Lung (tissue), 16 donors: Measurements from ENCODE around the gene APLN. TPM values are rescaled to one million over a fixed set of nuclear protein-coding genes. Genes with fewer than 3 reads are reported as not detected.

Experiments used
- ATAC-seq: fragments of 200-7000 bp; cut with Tn5 transposase; one replicate; pipeline ENCODE4 v1.9.1; 2020; ENCODE audit warnings: moderate number of reproducible peaks; ENCODE audit not compliant: insufficient read depth, low FRiP score
- DNase-seq, 3 donors: peaks; one replicate each; pipeline ENCODE4 v3.0.0-alpha.2; 2013 to 2017
- H3K27ac ChIP-seq, 2 donors: one replicate each; pipeline ENCODE4 v1.5.1; 2013; ENCODE audit warnings: mild to moderate bottlenecking in 2 of 2, moderate library complexity in 2 of 2, control low read depth in 1 of 2, inconsistent platforms in 1 of 2, low read depth in 1 of 2, low read length in 1 of 2
- H3K27me3 ChIP-seq, 3 donors: one replicate each; pipeline ENCODE4 v1.5.1; 2013; ENCODE audit warnings: low read length in 2 of 3; ENCODE audit not compliant: control insufficient read depth in 3 of 3, insufficient read depth in 3 of 3
- H3K36me3 ChIP-seq, 4 donors: one replicate each; pipeline ENCODE4 v1.5.1; 2013; ENCODE audit warnings: low read length in 4 of 4, mild to moderate bottlenecking in 1 of 4, moderate library complexity in 1 of 4; ENCODE audit not compliant: control insufficient read depth in 4 of 4, insufficient read depth in 4 of 4
- H3K4me1 ChIP-seq, 5 donors: one replicate each; pipeline ENCODE4 v1.5.1; 2013; ENCODE audit warnings: low read length in 5 of 5, mild to moderate bottlenecking in 2 of 5, moderate library complexity in 1 of 5; ENCODE audit not compliant: control insufficient read depth in 5 of 5, insufficient read depth in 5 of 5
- H3K4me3 ChIP-seq: one replicate; pipeline ENCODE4 v1.5.1; 2013; ENCODE audit warnings: mild to moderate bottlenecking, control low read depth, moderate library complexity
- H3K9ac ChIP-seq, 2 donors: one replicate each; pipeline ENCODE4 v1.5.1; 2013; ENCODE audit warnings: low read length in 2 of 2, control low read depth in 1 of 2; ENCODE audit not compliant: insufficient read depth in 1 of 2
- H3K9me3 ChIP-seq, 4 donors: one replicate each; pipeline ENCODE4 v1.5.1; 2013; ENCODE audit warnings: low read length in 3 of 4, mild to moderate bottlenecking in 1 of 4, moderate library complexity in 1 of 4; ENCODE audit not compliant: control insufficient read depth in 4 of 4, insufficient read depth in 3 of 4
- WGBS, 2 donors: extraction: QIAGEN DNeasy Blood & Tissue Kit; methylation state at CpG; one replicate each; pipeline ENCODE4 v1.1.7; 2013; 5-methylcytosine and 5-hydroxymethylcytosine counted together
- long read RNA-seq, 5 donors: transcript quantifications; one replicate each; lab custom pipeline, GENCODE V29; 2026
- polyA plus RNA-seq, 2 donors: library from polyadenylated mRNA; stranded (reverse); fragments of 200-250 nt; gene quantifications; one replicate each; pipeline ENCODE4 v1.2.1, GENCODE V29; 2013
- total RNA-seq, 2 donors: library from RNA; depleted of rRNA in 1 of 2; stranded (reverse); fragments of >200 nt in 1 of 2; gene quantifications; one replicate each; pipeline ENCODE4 v1.2.1, GENCODE V29; 2014 to 2021
- TF ChIP-seq, protein P1 (sequence below): IDR thresholded peaks from 2 replicates; pipeline ENCODE4 v1.5.1; 2012; ENCODE audit warnings: mild to moderate bottlenecking; ENCODE audit errors: control extremely low read depth, extremely low read depth
- donor health status: control.
- donor health status: control.
- donor health status: Bipolar disorder and iron deficiency.
- donor health status: healthy.
- donor health status: DM: yes; HTN: yes; CAD: no.

The APLN gene, protein sequence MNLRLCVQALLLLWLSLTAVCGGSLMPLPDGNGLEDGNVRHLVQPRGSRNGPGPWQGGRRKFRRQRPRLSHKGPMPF
- total RNA-seq (1 to 10 TPM; 1.8 to 3.9 TPM), polyA plus RNA-seq (10 to 100 TPM in 1 of 2 donors, 1 to 10 TPM in 1; 7.5 to 10.4 TPM)
- long read RNA-seq, donor 1, transcript APLN-201 (3 exons, 3,205 nt): major isoform, 5 of 5 reads
- long read RNA-seq, donor 1, partial matches to known transcripts: 0 of 5 reads
- long read RNA-seq, donor 1, other reads (novel, unspliced or antisense): 0 of 5 reads
- long read RNA-seq, donor 2, partial matches to known transcripts: 0 of 1 reads
- long read RNA-seq, donor 2, other reads (novel, unspliced or antisense): 0 of 1 reads
- long read RNA-seq, donor 3, partial matches to known transcripts: 0 of 1 reads
- long read RNA-seq, donor 3, other reads (novel, unspliced or antisense): 0 of 1 reads
- long read RNA-seq, donor 4, partial matches to known transcripts: 0 of 3 reads
- long read RNA-seq, donor 4, other reads (novel, unspliced or antisense): 0 of 3 reads
- long read RNA-seq, donor 5, partial matches to known transcripts: 0 of 4 reads
- long read RNA-seq, donor 5, other reads (novel, unspliced or antisense): 0 of 4 reads

DNA sequence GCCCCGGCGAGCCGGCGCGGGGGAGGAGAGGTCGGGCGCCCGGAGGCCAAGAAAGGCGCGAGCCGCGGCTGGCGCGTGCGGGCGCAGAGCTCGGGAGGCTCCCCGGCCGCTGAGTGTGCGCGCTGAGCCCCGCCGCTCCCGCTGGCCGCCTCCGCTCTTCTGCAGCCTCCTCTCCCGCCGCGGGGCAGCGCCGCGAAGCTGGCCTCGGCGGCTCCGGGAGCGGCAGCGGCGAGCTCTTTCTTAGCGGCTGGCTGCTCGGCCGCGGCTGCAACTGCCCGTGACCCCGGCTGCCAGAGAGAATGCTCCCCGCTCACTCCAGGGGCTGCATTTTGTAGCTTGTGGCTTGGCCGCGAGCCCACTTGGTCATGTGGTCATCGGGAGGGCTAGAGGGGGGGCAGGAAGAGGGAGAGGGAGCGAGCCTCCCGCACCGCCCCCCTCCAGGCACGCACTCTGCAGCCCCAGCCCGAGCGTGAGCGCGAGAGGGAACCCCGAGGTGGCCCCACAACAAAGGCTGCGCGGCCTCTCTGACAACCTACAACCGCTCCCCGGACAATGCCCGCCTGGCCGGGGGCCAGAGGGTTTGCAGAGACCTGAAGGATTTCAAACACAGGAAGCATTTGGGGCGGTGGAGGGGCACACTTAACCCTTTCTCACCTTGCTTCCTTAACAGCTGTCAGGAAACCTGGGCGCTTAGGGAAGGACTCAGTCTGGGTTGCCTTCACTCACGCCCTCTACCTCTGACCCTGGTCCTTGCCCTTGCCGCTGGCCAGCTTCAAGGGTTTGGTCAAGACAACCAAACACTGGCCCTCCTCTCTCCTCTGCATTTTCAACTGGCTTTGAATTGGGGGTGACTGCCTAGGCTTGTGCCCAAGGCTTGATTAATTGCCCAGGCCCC lies at the start of gene APLN:
Gene APLN, minus strand, starts transcription at position 305 of the 895 bp plus-strand sequence. CDS start 326 bp downstream, outside the sequence.
- TF ChIP-seq, protein P1, sequence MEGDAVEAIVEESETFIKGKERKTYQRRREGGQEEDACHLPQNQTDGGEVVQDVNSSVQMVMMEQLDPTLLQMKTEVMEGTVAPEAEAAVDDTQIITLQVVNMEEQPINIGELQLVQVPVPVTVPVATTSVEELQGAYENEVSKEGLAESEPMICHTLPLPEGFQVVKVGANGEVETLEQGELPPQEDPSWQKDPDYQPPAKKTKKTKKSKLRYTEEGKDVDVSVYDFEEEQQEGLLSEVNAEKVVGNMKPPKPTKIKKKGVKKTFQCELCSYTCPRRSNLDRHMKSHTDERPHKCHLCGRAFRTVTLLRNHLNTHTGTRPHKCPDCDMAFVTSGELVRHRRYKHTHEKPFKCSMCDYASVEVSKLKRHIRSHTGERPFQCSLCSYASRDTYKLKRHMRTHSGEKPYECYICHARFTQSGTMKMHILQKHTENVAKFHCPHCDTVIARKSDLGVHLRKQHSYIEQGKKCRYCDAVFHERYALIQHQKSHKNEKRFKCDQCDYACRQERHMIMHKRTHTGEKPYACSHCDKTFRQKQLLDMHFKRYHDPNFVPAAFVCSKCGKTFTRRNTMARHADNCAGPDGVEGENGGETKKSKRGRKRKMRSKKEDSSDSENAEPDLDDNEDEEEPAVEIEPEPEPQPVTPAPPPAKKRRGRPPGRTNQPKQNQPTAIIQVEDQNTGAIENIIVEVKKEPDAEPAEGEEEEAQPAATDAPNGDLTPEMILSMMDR: no peak
- WGBS, 2 donors: 0 to 29% methylated on average over 4 to 67 of the region's 67 CpGs
- DNase-seq (peak; percentile 55 to 69 (median 63)), ATAC-seq (peak; percentile 61)
- H3K4me1 ChIP-seq: peaks cover 0 to 12% (median 0%) of the 10 kb centered on the region in 5 donors
- no peak within 1 kb of the TSS for H3K9ac ChIP-seq
- H3K27me3 ChIP-seq: peaks cover 0 to 10% (median 5%) of the 10 kb centered on the region in 3 donors
- H3K9me3 ChIP-seq: peaks cover 0 to 7% (median 0%) of the 10 kb centered on the region in 4 donors
- H3K27ac ChIP-seq: no peak within 1 kb of the TSS
- H3K4me3 ChIP-seq: no peak within 1 kb of the TSS
- no peaks in the 10 kb centered on the region for H3K36me3 ChIP-seq

DNA sequence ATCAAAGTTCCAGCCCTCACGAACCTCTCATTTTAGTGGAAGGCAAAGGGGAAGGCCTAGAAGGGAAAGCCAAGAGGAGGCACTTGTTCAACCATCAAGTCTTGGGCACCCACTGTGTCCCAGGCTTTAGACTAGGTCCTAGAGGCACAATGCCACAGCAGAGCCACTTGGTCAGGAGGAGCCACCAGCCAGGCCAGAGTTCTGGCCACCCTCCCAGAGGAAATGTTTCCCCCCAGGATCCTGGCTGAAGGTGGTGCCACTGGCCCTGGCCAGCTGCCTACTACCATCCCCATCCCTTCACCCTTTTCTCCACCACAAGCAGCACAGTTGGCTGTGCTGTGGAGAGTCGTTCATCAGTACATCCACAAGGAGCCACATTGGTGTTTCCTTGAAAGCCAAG lies 49.7 kb upstream of the APLN start:
- Histone ChIP-seq H3K9ac (no peak overlapping the region), H3K27me3 (no peaks in the 10 kb centered on the region), H3K4me3 (no peak overlapping the region), H3K27ac (no peak overlapping the region), H3K4me1 (peaks cover 0 to 5% (median 0%) of the 10 kb centered on the region in 5 donors), H3K9me3 (peaks cover 0 to 5% (median 0%) of the 10 kb centered on the region in 4 donors), H3K36me3 (no peaks in the 10 kb centered on the region)
- TF ChIP-seq, protein P1: no peak
- DNase-seq (no peak), ATAC-seq (no peak)
- WGBS, 2 donors: 66 to 100% methylated on average over 2 of the region's 2 CpGs

DNA sequence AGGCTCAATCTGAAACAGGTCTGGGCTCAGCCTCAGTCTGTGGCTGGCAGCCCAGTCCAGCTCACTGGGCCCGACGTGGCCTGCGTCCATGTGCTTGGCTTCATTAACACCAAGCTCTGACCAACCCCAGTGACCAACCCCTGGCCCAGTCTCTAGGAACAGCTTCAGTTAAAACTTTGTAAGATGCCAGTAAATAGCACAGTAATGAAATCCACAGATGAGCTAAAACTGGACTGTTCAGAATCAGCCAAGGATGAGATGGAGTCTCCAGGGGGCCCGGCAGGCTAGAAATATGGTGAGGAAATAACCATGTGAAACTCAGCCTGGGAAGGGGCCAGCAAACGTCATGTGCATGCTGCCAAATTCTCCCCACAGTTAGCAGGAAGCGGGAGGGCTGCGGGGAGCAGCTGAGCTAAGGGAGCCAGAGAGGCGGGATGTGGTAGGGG lies 46.9 kb upstream of the APLN start:
- TF ChIP-seq, protein P1: no peak
- peaks cover 0 to 5% (median 0%) of the 10 kb centered on the region in 4 donors for H3K9me3 ChIP-seq
- DNase-seq (peak; percentile 77 to 89 (median 85)), ATAC-seq (peak; percentile 55)
- 74 to 75% methylated on average over 6 to 8 of the region's 8 CpGs for WGBS, 2 donors
- no peaks in the 10 kb centered on the region for H3K36me3 ChIP-seq
- H3K4me3 ChIP-seq: no peak overlapping the region
- no peak overlapping the region for H3K9ac ChIP-seq
- H3K4me1 ChIP-seq: peaks cover 0 to 5% (median 0%) of the 10 kb centered on the region in 5 donors
- H3K27ac ChIP-seq: peak overlapping the region in 1 of 2 donors; percentile 13
- no peaks in the 10 kb centered on the region for H3K27me3 ChIP-seq
